Kidney glomerular epithelial cell (primary cell): Measurements from ENCODE around the gene BMPR1A.
"Not testable (repeated sequence)": the region's sequence is repeated elsewhere in the genome, so short reads cannot be mapped to it uniquely, and the experiment has no call there.

Experiments
- DNase-seq: peaks from one replicate; lab custom pipeline; 2025; lab: John Stamatoyannopoulos, UW

BMPR1A gene

GRCh38 chr10:86880971-86881370, 124.6 kb downstream of the BMPR1A start:
- DNase-seq = no peak

DNA sequence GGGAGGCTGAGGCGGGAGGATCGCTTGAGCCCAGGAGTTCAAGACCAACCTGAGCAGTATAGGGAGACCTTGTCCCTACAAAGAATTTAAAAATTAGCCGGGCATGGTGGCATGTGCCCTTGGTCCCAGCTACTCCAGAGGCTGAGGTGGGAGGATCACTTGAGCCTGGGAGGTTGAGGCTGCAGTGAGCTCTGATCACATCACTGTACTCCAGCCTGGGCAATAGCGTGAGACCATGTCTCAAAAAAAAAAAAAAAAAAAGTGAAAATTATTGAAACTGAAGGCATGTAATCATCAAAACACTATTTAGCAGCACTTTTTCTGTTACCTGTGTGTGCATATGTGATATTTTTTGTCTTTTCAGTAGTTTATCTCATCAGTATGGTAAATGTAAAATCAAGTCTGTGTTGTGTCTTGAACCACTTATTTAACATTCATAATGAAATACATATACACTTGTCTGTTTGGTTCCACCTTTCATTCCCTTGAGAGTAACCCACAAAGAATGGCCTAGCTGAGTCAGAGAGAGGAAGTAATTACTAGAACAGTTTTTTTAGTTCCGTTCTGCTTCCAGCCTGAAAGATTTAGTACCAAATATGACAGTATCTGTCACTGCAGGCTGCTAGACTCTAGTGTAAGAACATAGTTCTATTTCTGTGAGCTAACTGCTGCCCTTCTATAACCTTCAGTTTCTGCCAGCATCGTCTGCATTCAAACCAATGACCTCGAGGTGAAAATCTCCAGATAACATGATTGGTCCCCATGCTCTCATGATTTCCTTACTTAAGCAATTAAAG, 132.4 kb downstream of the BMPR1A start:
- peak; percentile 28 for DNase-seq

DNA sequence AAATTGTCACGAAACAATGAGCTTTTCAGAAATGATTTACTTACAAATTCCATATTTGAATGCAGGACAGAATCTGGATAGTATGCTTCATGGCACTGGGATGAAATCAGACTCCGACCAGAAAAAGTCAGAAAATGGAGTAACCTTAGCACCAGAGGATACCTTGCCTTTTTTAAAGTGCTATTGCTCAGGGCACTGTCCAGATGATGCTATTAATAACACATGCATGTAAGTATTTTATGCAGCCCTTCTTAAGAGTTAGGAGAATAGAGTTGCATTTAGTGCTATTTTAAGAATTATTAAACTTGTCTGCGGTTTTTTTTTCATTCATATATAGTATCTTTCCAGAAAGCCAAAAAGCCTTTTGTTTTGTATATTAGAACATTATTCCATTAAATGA, 133.6 kb downstream of the BMPR1A start:
- no peak for DNase-seq

- DNase-seq = no peak
These were observed 142.1 kb downstream of the BMPR1A start for GRCh38 chr10:86898511-86898910.

GRCh38 chr10:86899132-86899531, 142.7 kb downstream of the BMPR1A start:
- DNase-seq = no peak

GRCh38 chr10:86899670-86900276, 143.4 kb downstream of the BMPR1A start:
- peak; percentile 74 for DNase-seq

GRCh38 chr10:86900955-86901354, 144.5 kb downstream of the BMPR1A start:
- no peak for DNase-seq

DNA sequence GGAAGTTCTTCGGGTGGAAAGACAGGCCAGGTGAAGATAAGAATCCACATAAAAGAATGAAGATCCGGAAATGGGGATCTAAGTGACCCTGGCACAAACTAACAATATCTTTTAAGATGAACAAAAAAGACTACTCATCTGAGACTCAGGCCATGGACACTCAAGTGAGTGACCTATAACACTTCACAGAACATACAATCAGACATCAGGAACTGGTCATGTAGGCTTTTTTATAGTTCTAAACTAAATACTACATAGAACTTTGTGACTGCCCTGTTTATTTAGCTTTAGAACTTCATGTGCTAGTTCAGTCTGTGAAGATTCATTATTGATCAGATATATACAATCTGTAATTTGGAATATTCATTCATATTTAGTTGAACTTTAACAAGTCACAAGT, 148.2 kb downstream of the BMPR1A start:
- DNase-seq = no peak

GRCh38 chr10:86905429-86905828, 149.0 kb downstream of the BMPR1A start:
- no peak for DNase-seq

- no peak for DNase-seq
These were observed 158.3 kb downstream of the BMPR1A start for GRCh38 chr10:86914734-86915133.

DNA sequence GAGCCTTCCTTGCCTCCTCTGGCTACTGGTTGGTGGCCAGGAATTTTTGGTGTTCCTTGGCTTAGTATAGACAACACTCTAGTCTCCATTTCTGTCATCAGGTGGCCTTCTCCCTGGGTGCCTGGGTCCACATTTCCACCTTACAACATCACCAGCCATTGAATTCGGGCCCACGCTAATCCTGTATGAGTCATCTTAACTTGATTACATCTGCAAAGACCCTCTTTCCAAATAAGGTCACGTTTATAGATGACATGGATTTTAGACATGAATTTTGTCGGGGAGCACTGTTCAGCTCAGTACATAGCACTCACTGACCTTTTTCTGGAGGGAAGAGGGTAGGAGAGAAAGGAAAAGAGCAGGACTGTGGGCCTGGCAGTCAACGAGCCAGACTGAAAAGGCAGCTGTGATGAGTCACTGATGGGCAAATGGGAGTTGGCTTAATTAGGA, 161.6 kb downstream of the BMPR1A start:
- DNase-seq = no peak

GRCh38 chr10:86922553-86922961, 166.1 kb downstream of the BMPR1A start:
- DNase-seq = no peak

GRCh38 chr10:86929468-86930380, 173.3 kb downstream of the BMPR1A start:
- no peak for DNase-seq

DNA sequence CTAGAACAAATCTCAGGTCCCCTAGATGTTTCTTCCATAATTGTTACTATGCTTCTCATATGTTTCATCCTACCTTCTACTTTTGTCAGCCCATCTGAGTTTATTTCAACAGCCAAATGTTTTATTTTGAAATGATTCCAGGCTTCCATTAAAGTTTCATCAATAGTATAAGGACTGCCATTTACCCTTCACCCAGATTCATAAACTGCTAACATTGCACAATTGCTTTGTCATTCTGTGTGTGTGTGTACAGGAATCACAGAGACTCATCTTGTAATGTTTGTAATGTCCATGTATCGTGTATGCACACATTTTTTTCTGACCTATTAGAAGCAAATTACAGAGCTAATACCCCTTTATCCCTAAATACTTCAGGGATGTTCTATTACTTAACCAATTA, 175.5 kb downstream of the BMPR1A start:
- DNase-seq = no peak

DNA sequence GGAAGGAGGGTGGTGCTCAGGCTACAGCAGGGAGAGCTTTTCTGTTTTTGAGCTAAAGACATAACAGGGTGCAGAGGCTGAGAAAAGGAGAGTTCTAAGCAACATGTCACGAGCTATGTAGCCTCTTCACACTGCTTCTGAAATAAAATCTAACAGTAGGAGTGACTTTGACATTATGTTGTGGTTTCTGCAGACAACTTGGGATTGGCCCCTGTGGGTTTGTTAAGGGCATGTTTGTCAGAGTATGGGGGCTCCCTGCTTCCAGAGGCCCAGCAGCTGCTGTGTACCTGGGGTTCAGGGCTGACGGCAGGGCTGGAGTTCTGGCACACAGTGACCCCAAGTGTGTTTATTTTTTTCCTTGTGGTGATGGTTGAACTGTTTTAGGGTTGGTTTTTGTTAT, 176.3 kb downstream of the BMPR1A start:
- no peak for DNase-seq

- DNase-seq = not testable (repeated sequence)
These were observed 177.8 kb downstream of the BMPR1A start for GRCh38 chr10:86934162-86934711.

- no peak for DNase-seq
These were observed 180.5 kb downstream of the BMPR1A start for GRCh38 chr10:86936661-86937501.

DNA sequence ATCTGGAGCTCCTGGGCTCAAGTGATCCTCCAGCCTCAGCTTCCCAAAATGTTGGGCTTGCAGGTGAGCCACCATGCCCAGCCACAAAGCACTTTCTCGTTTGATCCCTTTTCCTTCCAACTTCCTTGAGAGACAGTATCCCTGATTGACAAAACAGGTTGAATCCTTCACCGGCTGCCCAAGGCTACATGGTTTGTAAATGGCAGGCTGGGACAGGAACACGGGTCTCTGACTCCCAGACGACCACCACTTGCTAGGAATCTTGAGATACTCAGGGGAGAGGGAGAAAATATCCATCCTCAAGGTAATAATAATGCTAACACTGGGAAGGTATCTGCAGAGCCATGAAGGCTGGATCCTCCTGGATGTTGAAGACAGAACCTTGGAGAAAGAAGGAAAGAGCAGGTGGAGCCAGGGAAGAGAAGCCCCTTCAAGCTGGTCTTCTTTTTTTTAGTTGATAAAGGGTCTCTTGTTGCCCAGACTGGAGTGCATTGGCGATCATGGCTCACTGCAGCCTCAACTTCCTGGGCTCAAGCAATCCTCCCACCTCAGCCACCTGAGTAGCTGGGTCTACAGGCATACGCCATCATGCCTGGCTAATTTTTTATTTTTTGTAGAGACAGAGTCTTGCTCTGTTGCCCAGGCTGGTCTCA, 181.2 kb downstream of the BMPR1A start:
- no peak for DNase-seq

GRCh38 chr10:86938260-86938659, 181.8 kb downstream of the BMPR1A start:
- no peak for DNase-seq

DNA sequence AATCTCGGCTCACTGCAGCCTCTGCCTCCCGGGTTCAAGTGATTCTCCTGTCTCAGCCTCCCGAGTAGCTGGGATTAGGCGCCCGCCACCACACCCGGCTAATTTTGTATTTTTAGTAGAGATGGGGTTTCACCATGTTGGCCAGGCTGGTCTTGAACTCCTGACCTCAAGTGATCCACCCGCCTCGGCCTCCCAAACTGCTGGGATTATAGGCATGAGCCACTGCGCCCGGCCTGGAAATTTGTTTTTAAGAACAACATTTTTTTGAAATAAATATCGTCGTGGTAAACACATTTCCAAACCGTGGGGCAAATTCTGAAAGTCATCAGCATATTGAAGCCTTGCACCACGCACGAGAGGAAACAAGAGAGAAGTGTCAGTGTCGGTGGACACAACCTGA, 183.7 kb downstream of the BMPR1A start:
- not testable (repeated sequence) for DNase-seq

DNA sequence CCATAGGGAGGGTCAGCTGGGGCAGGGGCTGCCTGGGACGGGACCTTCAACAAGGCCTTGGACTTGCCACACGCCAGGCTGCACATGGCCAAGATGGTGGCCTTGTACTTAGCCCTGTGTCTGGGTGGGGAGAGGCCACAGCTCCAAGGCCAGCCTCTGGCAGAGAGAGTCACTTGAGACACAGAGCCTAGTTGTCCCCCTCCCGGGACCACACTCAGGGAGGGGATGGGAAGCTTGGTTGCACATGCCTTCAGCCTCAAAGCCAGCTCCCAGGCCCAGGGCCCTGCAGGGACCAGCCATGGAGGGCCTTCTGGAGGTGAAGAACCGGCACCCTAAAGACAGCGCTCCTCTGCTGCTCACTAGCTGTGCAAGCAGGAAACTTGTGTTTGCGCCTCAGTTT, 184.3 kb downstream of the BMPR1A start:
- DNase-seq = no peak
